ENCODE data around the gene DDOST.

Gene DDOST

DNA sequence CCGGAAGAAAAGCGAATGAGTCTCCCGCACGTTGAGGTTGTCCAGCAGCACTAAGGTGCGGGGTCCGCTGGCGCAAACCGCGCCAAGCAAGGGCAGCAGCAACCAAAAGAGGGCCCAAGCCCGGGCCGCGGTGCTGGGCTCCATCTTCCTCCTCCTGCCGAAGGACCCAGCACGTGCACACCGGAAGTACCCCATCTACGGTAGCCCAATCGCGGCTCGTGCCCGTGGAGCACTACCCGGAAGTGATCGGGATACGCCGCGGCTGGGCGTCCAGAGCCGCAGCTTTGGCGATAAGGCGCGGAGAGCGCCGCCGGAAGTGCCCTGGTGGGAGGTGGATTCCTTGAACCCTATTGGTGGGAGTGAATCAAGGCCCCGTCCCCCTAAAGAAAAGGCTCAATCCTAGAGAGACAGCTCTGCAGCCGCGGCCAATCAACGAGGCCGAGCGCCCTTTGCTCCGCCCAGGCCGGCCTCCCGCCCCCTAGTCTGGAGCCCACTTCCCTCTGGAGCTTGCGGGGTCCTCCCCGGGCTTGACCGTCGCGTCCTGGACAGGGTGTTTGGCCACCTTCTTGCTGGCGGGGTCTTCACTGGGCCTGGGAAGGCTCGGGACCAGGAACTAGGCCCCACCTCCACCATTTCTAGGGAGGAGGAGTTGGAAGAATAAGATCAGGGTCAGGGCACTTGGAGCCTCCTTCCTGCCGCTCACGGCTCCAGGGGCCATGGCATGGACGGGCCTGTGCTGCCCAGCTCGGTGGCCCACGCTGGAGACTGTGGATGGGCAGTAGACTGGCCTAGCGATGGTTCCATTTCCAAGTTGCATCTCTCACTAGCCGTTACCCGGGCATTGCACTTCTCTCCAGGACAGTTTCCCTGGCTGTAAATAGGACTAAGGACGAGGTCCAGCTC, at the start of gene DDOST:
TSS of gene DDOST (minus strand) at position 163 of the 903 bp plus-strand sequence. CDS start at position 144, 19 bp downstream.
- Histone ChIP-seq H3K4me1 (ENCODE audit: insufficient read depth, low read length) (peaks cover 12% of the 10 kb centered on the region), H3K36me3 (ENCODE audit: insufficient read depth, low read length) (peaks cover 6% of the 10 kb centered on the region), H3K9ac (ENCODE audit: low read depth, low read length) (peak within 1 kb of the TSS; percentile 64), H3K9me3 (ENCODE audit: control insufficient read depth, insufficient read depth, low read length) (no peaks in the 10 kb centered on the region)

- Histone ChIP-seq H3K4me1 (ENCODE audit: insufficient read depth, low read length) (no peaks in the 10 kb centered on the region), H3K9ac (ENCODE audit: low read depth, low read length) (no peak overlapping the region), H3K36me3 (ENCODE audit: insufficient read depth, low read length) (no peaks in the 10 kb centered on the region), H3K9me3 (ENCODE audit: control insufficient read depth, insufficient read depth, low read length) (no peaks in the 10 kb centered on the region)
Observed at GRCh38 chr1:20710469-20711284, 49.5 kb upstream of the DDOST start.

- Histone ChIP-seq H3K4me1 (ENCODE audit: insufficient read depth, low read length) (no peaks in the 10 kb centered on the region), H3K9me3 (ENCODE audit: control insufficient read depth, insufficient read depth, low read length) (no peaks in the 10 kb centered on the region), H3K9ac (ENCODE audit: low read depth, low read length) (no peak overlapping the region), H3K36me3 (ENCODE audit: insufficient read depth, low read length) (no peaks in the 10 kb centered on the region)
Observed at GRCh38 chr1:20709868-20710267, 48.7 kb upstream of the DDOST start.

DNA sequence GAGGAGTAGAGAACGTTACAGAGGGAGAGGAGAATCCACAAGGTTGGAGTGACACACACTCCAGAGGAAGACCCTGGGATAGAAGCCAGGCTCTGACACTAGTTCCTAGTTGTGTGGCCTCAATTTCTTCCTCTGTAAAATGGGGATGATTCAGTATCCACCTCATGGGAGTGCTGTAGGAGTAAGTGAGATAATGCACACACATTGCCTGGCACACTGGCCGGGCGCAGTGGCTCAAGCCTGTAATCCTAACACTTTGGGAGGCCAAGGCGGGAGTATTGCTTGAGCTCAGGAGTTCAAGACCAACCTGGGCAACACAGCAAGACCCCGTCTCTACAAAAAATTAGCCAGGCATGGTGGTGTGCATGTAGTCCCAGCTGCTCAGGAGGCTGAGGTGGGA, 47.7 kb upstream of the DDOST start:
- Histone ChIP-seq H3K4me1 (ENCODE audit: insufficient read depth, low read length) (no peaks in the 10 kb centered on the region), H3K9ac (ENCODE audit: low read depth, low read length) (no peak overlapping the region), H3K36me3 (ENCODE audit: insufficient read depth, low read length) (no peaks in the 10 kb centered on the region), H3K9me3 (ENCODE audit: control insufficient read depth, insufficient read depth, low read length) (no peaks in the 10 kb centered on the region)

GRCh38 chr1:20708057-20708456, 46.9 kb upstream of the DDOST start:
- Histone ChIP-seq H3K36me3 (ENCODE audit: insufficient read depth, low read length) (no peaks in the 10 kb centered on the region), H3K9ac (ENCODE audit: low read depth, low read length) (no peak overlapping the region), H3K4me1 (ENCODE audit: insufficient read depth, low read length) (no peaks in the 10 kb centered on the region), H3K9me3 (ENCODE audit: control insufficient read depth, insufficient read depth, low read length) (no peaks in the 10 kb centered on the region)

DNA sequence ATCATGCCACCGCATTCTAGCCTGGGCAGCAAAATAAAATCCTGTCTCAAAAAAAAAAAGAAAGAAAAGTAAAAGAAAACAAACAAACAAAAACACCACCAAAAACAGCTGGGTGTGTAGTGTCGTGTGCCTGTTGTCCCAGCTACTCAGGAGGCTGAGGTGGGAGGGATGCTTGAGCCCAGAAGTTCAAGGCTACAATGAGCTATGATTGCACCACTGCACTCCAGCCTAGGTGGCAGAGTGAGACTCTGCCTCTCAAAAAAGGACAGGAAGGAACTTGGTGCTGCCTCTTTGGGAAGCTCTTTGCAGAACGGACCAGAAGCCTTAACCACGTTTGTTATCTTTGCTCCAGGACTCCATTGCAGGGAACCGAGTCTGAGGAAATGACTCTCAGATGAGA, 45.7 kb upstream of the DDOST start:
- no peak overlapping the region for H3K9ac ChIP-seq (ENCODE audit: low read depth, low read length)
- no peaks in the 10 kb centered on the region for H3K9me3 ChIP-seq (ENCODE audit: control insufficient read depth, insufficient read depth, low read length)
- no peaks in the 10 kb centered on the region for H3K36me3 ChIP-seq (ENCODE audit: insufficient read depth, low read length)
- no peaks in the 10 kb centered on the region for H3K4me1 ChIP-seq (ENCODE audit: insufficient read depth, low read length)

DNA sequence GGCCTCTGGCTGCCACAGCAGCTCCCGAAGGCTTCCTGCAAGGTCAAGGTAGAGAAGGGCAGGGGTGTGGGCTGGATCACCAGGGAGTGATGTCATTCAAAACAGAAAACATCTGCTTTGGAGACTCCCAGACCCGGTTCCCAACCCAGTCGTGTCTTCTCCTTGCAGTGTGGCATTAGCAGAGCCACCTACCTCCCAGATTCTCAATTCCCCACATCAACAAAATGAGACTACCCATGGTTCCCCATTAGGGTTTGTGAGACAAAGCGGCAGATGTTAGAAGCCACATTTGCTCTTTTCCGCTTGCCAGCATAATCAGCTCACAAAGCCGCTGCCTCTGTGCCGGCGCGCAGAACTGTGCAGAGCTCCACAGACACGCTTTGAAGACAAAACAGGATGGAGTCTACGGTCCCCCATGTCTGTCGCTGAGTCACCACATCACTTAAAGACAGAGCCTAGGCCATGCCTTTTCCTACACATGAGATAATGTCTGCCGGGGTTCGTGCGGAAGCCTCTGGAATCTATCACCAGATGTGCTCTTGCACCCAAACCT, 44.1 kb upstream of the DDOST start:
- Histone ChIP-seq H3K9ac (ENCODE audit: low read depth, low read length) (no peak overlapping the region), H3K36me3 (ENCODE audit: insufficient read depth, low read length) (no peaks in the 10 kb centered on the region), H3K9me3 (ENCODE audit: control insufficient read depth, insufficient read depth, low read length) (no peaks in the 10 kb centered on the region), H3K4me1 (ENCODE audit: insufficient read depth, low read length) (no peaks in the 10 kb centered on the region)

GRCh38 chr1:20704390-20705202, 43.4 kb upstream of the DDOST start:
- H3K4me1 ChIP-seq (ENCODE audit: insufficient read depth, low read length): peaks cover 3% of the 10 kb centered on the region; the same call in 1 of the 2 replicates
- H3K9me3 ChIP-seq (ENCODE audit: control insufficient read depth, insufficient read depth, low read length): no peaks in the 10 kb centered on the region
- H3K9ac ChIP-seq (ENCODE audit: low read depth, low read length): no peak overlapping the region
- H3K36me3 ChIP-seq (ENCODE audit: insufficient read depth, low read length): no peaks in the 10 kb centered on the region

DNA sequence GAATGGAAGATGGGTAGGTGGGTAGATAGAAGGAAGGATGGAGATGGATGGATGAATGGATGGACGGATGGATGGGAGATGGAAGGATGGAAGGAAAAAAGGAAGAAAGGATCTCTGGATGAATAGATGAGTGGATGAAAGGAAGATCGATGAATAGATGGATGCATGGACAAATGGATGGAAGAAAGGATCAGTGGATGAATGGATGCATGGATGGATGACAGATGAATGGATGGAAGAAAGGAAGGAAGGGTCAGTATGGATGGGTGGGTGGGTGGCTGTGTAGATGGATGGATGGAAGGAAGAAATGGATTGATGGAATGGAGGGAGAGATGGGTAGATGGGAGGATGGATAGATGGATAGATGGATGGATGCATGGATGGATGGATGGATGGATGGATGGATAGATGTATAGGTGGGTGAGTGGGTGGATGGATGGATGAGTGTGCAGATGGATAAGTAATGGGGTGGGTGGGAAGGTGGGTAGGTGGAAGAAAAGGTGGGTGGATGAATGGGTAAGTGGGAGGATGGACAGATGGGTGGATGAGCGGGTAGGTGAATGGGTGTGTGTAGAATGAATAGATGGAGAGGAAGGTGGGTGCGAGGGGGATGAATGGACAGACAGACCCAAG, 42.1 kb upstream of the DDOST start:
- peaks cover 5% of the 10 kb centered on the region; the same call in 1 of the 2 replicates for H3K4me1 ChIP-seq (ENCODE audit: insufficient read depth, low read length)
- H3K9ac ChIP-seq (ENCODE audit: low read depth, low read length): no peak overlapping the region
- no peaks in the 10 kb centered on the region for H3K9me3 ChIP-seq (ENCODE audit: control insufficient read depth, insufficient read depth, low read length)
- no peaks in the 10 kb centered on the region for H3K36me3 ChIP-seq (ENCODE audit: insufficient read depth, low read length)

- no peak overlapping the region for H3K9ac ChIP-seq (ENCODE audit: low read depth, low read length)
- H3K36me3 ChIP-seq (ENCODE audit: insufficient read depth, low read length): no peaks in the 10 kb centered on the region
- H3K9me3 ChIP-seq (ENCODE audit: control insufficient read depth, insufficient read depth, low read length): no peaks in the 10 kb centered on the region
- peaks cover 13% of the 10 kb centered on the region; the same call in 1 of the 2 replicates for H3K4me1 ChIP-seq (ENCODE audit: insufficient read depth, low read length)
Observed at GRCh38 chr1:20702416-20702815, 41.2 kb upstream of the DDOST start.

DNA sequence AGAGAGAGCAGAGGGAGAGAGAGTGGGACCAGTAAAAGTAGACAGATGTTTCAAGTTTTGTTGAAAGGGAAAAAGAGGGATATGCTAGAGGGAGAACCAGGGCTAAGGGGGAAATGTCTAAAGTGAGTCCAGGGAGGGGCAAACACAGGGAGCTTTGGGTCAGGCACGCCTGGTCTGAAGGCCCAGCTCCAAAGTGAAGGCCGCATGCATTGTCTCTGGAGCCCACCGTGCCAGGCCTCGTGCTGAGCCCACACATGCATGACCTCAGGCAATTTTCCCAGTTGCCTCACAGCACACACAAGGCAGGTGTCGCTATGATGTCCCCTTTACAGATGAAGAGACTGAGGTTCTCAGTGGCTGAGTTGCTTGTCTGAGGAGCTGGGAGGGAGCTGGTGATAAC, 40.7 kb upstream of the DDOST start:
- no peaks in the 10 kb centered on the region for H3K36me3 ChIP-seq (ENCODE audit: insufficient read depth, low read length)
- peaks cover 15% of the 10 kb centered on the region; the same call in 1 of the 2 replicates for H3K4me1 ChIP-seq (ENCODE audit: insufficient read depth, low read length)
- no peak overlapping the region for H3K9ac ChIP-seq (ENCODE audit: low read depth, low read length)
- no peaks in the 10 kb centered on the region for H3K9me3 ChIP-seq (ENCODE audit: control insufficient read depth, insufficient read depth, low read length)

GRCh38 chr1:20701446-20701845, 40.3 kb upstream of the DDOST start:
- Histone ChIP-seq H3K4me1 (ENCODE audit: insufficient read depth, low read length) (peaks cover 15% of the 10 kb centered on the region; the same call in 1 of the 2 replicates), H3K9me3 (ENCODE audit: control insufficient read depth, insufficient read depth, low read length) (no peaks in the 10 kb centered on the region), H3K9ac (ENCODE audit: low read depth, low read length) (no peak overlapping the region), H3K36me3 (ENCODE audit: insufficient read depth, low read length) (no peaks in the 10 kb centered on the region)

DNA sequence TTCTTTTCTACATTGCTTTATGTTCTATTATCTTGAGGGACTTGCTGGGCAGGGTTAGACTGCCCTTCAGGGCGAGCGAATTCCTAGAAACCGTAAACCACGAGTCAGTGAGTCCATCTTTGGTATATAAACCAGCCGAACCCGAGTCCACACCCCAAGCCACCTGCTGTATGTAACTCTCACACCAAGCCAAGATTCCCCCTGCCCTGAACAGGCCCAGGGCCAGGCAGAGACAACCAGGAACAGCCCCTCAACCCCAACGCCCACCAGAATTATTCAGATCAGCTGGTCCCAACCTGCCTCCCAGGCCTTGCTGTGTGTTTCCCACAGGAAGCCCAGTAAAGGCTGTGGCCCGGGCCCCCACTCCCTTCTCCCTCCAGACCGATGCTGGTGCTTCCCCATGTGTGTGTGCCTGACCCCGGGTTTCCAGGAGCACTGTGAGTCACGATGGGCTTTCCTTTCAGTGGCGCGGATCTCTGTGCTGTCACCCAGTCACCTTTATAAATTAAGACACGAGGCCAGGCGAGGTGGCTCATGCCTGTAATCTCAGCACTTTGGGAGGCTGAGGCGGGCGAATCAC, 39.6 kb upstream of the DDOST start:
- no peak overlapping the region for H3K9ac ChIP-seq (ENCODE audit: low read depth, low read length)
- H3K36me3 ChIP-seq (ENCODE audit: insufficient read depth, low read length): no peaks in the 10 kb centered on the region
- H3K4me1 ChIP-seq (ENCODE audit: insufficient read depth, low read length): peaks cover 15% of the 10 kb centered on the region; the same call in 1 of the 2 replicates
- H3K9me3 ChIP-seq (ENCODE audit: control insufficient read depth, insufficient read depth, low read length): no peaks in the 10 kb centered on the region

Data from ES-I3 (cell line).